ENCODE measurements around the gene CEP68.

CEP68 gene

GRCh38 chr2:65096948-65097347 lies 40.7 kb downstream of the CEP68 start:
- no peaks in the 10 kb centered on the region for H3K4me1 ChIP-seq (ENCODE audit: insufficient read depth, poor library complexity, severe bottlenecking)
- H3K9me3 ChIP-seq (ENCODE audit: severe bottlenecking): no peaks in the 10 kb centered on the region
- TF ChIP-seq CTCF (IDR thresholded peaks at IDR 0.05; ENCODE audit: poor library complexity, severe bottlenecking): no peak
- H3K4me3 ChIP-seq (ENCODE audit: severe bottlenecking): no peak overlapping the region
- ATAC-seq (ENCODE audit: low read depth) (no peak), DNase-seq (ENCODE audit: low spot score) (no peak)
- H3K27me3 ChIP-seq (ENCODE audit: insufficient read depth, poor library complexity, severe bottlenecking): no peaks in the 10 kb centered on the region
- H3K27ac ChIP-seq (ENCODE audit: poor library complexity, severe bottlenecking): no peak overlapping the region
- H3K36me3 ChIP-seq (ENCODE audit: low read depth): peaks cover 85% of the 10 kb centered on the region

DNA sequence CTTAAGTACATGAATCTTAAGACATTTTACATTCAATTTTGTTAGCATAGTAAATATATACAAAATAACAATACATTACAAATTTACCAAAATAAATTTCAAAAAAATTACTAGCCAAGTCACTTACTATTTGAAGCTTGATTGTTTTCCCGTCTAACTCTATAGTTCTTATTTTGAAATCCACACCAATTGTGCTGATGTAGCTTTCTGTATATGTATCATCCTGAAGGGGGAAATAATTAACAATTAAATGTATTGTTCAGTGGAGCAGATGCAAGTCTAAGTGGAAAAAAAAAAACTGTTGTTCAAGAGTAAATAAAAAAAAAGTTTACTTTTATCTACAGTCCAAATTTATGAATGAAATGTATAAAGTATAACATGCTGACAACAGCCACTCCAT lies 41.6 kb downstream of the CEP68 start:
- Histone ChIP-seq H3K36me3 (ENCODE audit: low read depth) (peaks cover 87% of the 10 kb centered on the region), H3K4me1 (ENCODE audit: insufficient read depth, poor library complexity, severe bottlenecking) (no peaks in the 10 kb centered on the region), H3K27me3 (ENCODE audit: insufficient read depth, poor library complexity, severe bottlenecking) (no peaks in the 10 kb centered on the region), H3K9me3 (ENCODE audit: severe bottlenecking) (no peaks in the 10 kb centered on the region), H3K4me3 (ENCODE audit: severe bottlenecking) (no peak overlapping the region), H3K27ac (ENCODE audit: poor library complexity, severe bottlenecking) (no peak overlapping the region)
- ATAC-seq (ENCODE audit: low read depth) (no peak), DNase-seq (ENCODE audit: low spot score) (no peak)
- TF ChIP-seq CTCF (IDR thresholded peaks at IDR 0.05; ENCODE audit: poor library complexity, severe bottlenecking): no peak

- ATAC-seq (ENCODE audit: low read depth): no peak
- Histone ChIP-seq H3K4me3 (ENCODE audit: severe bottlenecking) (no peak overlapping the region), H3K27ac (ENCODE audit: poor library complexity, severe bottlenecking) (no peak overlapping the region), H3K36me3 (ENCODE audit: low read depth) (peaks cover 91% of the 10 kb centered on the region), H3K9me3 (ENCODE audit: severe bottlenecking) (no peaks in the 10 kb centered on the region), H3K27me3 (ENCODE audit: insufficient read depth, poor library complexity, severe bottlenecking) (no peaks in the 10 kb centered on the region), H3K4me1 (ENCODE audit: insufficient read depth, poor library complexity, severe bottlenecking) (no peaks in the 10 kb centered on the region)
- DNase-seq (ENCODE audit: low spot score): no peak
- no peak for TF ChIP-seq CTCF (IDR thresholded peaks at IDR 0.05; ENCODE audit: poor library complexity, severe bottlenecking)
Measured at GRCh38 chr2:65098741-65099140, 42.5 kb downstream of the CEP68 start.

- no peak for TF ChIP-seq CTCF (IDR thresholded peaks at IDR 0.05; ENCODE audit: poor library complexity, severe bottlenecking)
- Histone ChIP-seq H3K27me3 (ENCODE audit: insufficient read depth, poor library complexity, severe bottlenecking) (no peaks in the 10 kb centered on the region), H3K4me3 (ENCODE audit: severe bottlenecking) (no peak overlapping the region), H3K9me3 (ENCODE audit: severe bottlenecking) (no peaks in the 10 kb centered on the region), H3K36me3 (ENCODE audit: low read depth) (peaks cover 86% of the 10 kb centered on the region), H3K27ac (ENCODE audit: poor library complexity, severe bottlenecking) (no peak overlapping the region), H3K4me1 (ENCODE audit: insufficient read depth, poor library complexity, severe bottlenecking) (no peaks in the 10 kb centered on the region)
- no peak for DNase-seq (ENCODE audit: low spot score)
- no peak for ATAC-seq (ENCODE audit: low read depth)
Measured at GRCh38 chr2:65101071-65101470, 44.9 kb downstream of the CEP68 start.

DNA sequence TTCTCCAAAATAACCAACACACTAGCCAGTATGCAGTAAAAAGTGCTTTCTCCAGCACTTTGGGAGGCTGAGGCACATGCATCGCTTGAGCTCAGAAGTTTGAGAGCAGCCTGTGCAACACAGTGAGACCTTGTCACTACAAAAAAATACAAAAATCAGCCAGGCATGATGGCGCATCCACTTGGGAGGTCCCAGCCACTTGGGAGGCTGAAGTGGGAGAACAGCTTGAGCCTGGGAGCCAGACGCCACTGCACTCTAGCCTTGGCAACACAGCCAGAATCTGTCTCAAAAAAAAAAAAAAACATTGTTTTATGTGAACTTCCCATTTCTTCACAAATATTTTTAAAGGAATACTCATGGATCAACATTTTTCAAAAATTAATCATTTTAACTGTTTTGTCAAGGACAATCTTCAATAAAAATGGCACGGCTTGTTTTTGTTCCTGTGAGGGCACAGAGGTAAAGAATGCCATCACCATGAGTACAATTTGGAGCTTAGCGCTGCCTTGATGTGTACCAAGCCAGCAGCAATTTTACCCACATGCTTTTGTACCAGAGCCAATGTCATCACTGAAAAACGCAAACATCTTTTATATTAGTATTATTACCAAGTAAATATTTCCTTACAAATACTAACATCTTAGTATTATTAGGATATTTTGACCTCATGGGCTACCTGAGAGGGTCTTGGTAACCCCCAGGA lies 46.9 kb downstream of the CEP68 start:
- no peak for TF ChIP-seq CTCF (IDR thresholded peaks at IDR 0.05; ENCODE audit: poor library complexity, severe bottlenecking)
- Histone ChIP-seq H3K27me3 (ENCODE audit: insufficient read depth, poor library complexity, severe bottlenecking) (no peaks in the 10 kb centered on the region), H3K36me3 (ENCODE audit: low read depth) (peaks cover 68% of the 10 kb centered on the region), H3K9me3 (ENCODE audit: severe bottlenecking) (no peaks in the 10 kb centered on the region), H3K4me3 (ENCODE audit: severe bottlenecking) (no peak overlapping the region), H3K4me1 (ENCODE audit: insufficient read depth, poor library complexity, severe bottlenecking) (no peaks in the 10 kb centered on the region), H3K27ac (ENCODE audit: poor library complexity, severe bottlenecking) (no peak overlapping the region)
- DNase-seq (ENCODE audit: low spot score): no peak
- ATAC-seq (ENCODE audit: low read depth): no peak
